Measurements from ENCODE around the gene TWNK. TPM values are rescaled to one million over a fixed set of nuclear protein-coding genes. Genes with fewer than 3 reads are reported as not detected.

The TWNK gene
- total RNA-seq, 1 experiment from 2014 or later: 27.3 TPM

DNA sequence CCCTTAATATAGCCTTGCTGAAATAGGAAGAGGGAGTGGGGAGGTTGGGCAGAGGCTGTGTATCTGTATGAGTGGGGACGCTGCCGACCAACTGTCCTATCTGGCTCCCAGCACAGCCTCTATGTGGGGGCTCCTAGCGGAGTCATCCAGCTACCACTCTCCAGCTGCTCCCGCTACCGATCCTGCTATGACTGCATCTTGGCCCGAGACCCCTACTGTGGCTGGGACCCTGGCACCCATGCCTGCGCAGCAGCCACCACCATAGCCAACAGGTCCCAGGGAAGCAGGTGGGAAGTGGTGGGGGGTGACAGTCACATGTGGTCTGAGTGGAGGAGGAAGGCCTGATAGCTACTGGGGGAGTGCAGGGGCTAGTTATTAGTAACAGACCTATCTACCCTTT lies 6.6 kb upstream of the TWNK start:
- Histone ChIP-seq H3K27me3 (no peaks in the 10 kb centered on the region), H3K27ac (no peak overlapping the region), H3K9me3 (replicated peaks) (no peaks in the 10 kb centered on the region), H3K36me3 (peaks cover 6% of the 10 kb centered on the region), H3K4me1 (peaks cover under 1% of the 10 kb centered on the region; the same call in 1 of the 2 replicates), H3K4me3 (no peak overlapping the region)
- DNase-seq: no peak

- DNase-seq: no peak
- H3K9me3 ChIP-seq (replicated peaks): no peaks in the 10 kb centered on the region
- no peak overlapping the region for H3K4me3 ChIP-seq
- no peak overlapping the region for H3K27ac ChIP-seq
- no peaks in the 10 kb centered on the region for H3K27me3 ChIP-seq
- H3K36me3 ChIP-seq: peaks cover 6% of the 10 kb centered on the region
- peaks cover 2% of the 10 kb centered on the region; the same call in 1 of the 2 replicates for H3K4me1 ChIP-seq
Measured at GRCh38 chr10:100981178-100981772, 6.1 kb upstream of the TWNK start.

- Histone ChIP-seq H3K9me3 (replicated peaks) (no peaks in the 10 kb centered on the region), H3K27me3 (no peaks in the 10 kb centered on the region), H3K4me3 (no peak overlapping the region), H3K27ac (no peak overlapping the region), H3K4me1 (peaks cover 6% of the 10 kb centered on the region), H3K36me3 (peaks cover 6% of the 10 kb centered on the region)
- no peak for DNase-seq
Measured at GRCh38 chr10:100982916-100983830, 4.2 kb upstream of the TWNK start.

- no peak overlapping the region for H3K4me3 ChIP-seq
- peaks cover 12% of the 10 kb centered on the region for H3K4me1 ChIP-seq
- H3K27ac ChIP-seq: no peak overlapping the region
- no peaks in the 10 kb centered on the region for H3K27me3 ChIP-seq
- H3K9me3 ChIP-seq (replicated peaks): no peaks in the 10 kb centered on the region
- H3K36me3 ChIP-seq: peaks cover 11% of the 10 kb centered on the region
- DNase-seq: no peak
Measured at GRCh38 chr10:100983868-100984671, 3.3 kb upstream of the TWNK start.

DNA sequence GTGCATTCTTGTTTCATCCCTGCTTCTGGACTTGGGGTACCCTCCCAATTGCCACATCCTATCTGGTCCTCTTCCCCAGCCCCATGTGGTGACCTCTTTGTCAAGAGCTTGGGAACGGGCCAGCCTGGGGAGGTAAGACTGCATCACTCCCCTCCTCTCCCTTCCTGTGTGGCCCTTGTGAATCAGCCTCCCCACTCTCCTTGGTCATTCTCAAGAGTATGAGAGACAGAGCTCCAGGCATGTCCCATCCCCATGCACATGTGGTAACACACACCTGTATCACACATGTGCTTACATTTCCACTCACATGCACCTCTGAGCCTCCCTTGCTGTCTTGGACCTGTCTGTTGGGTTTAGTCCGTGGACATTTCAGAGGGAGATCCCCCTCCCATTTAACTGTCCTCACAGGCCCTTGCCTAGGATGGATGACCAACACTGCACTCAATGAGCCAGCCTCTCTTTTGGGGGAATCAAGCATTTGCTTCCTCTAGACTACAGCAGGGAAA lies 2.6 kb upstream of the TWNK start:
- no peak overlapping the region for H3K4me3 ChIP-seq
- peaks cover 18% of the 10 kb centered on the region for H3K36me3 ChIP-seq
- no peaks in the 10 kb centered on the region for H3K9me3 ChIP-seq (replicated peaks)
- H3K27ac ChIP-seq: no peak overlapping the region
- no peak for DNase-seq
- peaks cover 12% of the 10 kb centered on the region for H3K4me1 ChIP-seq
- no peaks in the 10 kb centered on the region for H3K27me3 ChIP-seq

- Histone ChIP-seq H3K27me3 (no peaks in the 10 kb centered on the region), H3K36me3 (peaks cover 23% of the 10 kb centered on the region), H3K4me3 (no peak overlapping the region), H3K4me1 (peaks cover 12% of the 10 kb centered on the region), H3K9me3 (replicated peaks) (no peaks in the 10 kb centered on the region), H3K27ac (no peak overlapping the region)
- no peak for DNase-seq
Measured at GRCh38 chr10:100985336-100985735, 2.0 kb upstream of the TWNK start.

- H3K27ac ChIP-seq: peak overlapping the region; percentile 54; the same call in 1 of the 2 replicates
- DNase-seq: no peak
- H3K9me3 ChIP-seq (replicated peaks): no peaks in the 10 kb centered on the region
- peak overlapping the region; percentile 86 for H3K4me3 ChIP-seq
- H3K27me3 ChIP-seq: no peaks in the 10 kb centered on the region
- peaks cover 12% of the 10 kb centered on the region for H3K4me1 ChIP-seq
- H3K36me3 ChIP-seq: peaks cover 32% of the 10 kb centered on the region
Measured at GRCh38 chr10:100986623-100986951, 756 bp upstream of the TWNK start.

DNA sequence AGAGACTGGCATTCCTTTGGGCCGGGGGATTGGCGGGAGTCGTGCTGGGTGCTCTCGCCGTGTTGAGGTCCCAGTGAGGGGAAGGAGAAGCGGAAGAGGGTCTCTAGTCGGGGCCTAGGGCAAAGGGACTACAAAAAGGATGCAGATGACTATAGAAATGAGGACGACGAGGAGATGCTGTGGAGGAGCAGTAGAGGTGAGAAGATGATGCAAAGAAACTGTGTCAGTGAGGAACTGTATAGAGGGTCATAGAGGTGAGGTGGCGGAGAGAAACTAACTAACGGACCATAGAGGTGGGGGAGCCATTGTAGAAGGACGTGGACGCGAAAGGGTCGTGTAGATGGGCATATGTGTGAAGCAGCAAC lies 324 bp downstream of the TWNK start:
- Histone ChIP-seq H3K9me3 (replicated peaks) (no peaks in the 10 kb centered on the region), H3K36me3 (peaks cover 32% of the 10 kb centered on the region), H3K4me1 (peaks cover 12% of the 10 kb centered on the region), H3K27me3 (no peaks in the 10 kb centered on the region), H3K27ac (peak overlapping the region; percentile 54), H3K4me3 (peak overlapping the region; percentile 86)
- no peak for DNase-seq

DNA sequence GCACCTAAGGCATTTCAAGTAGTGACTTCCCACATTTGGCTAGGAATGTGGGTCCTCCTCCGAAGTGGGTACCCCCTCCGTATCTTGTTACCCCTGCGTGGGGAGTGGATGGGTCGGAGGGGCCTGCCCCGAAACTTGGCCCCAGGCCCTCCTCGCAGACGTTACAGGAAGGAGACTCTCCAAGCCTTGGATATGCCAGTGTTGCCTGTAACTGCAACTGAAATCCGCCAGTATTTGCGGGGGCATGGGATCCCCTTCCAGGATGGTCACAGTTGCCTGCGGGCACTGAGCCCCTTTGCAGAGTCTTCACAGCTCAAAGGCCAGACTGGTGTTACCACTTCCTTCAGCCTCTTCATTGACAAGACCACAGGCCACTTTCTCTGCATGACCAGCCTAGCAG lies 823 bp downstream of the TWNK start:
- no peaks in the 10 kb centered on the region for H3K27me3 ChIP-seq
- peaks cover 32% of the 10 kb centered on the region for H3K36me3 ChIP-seq
- peak overlapping the region; percentile 86 for H3K4me3 ChIP-seq
- H3K4me1 ChIP-seq: peaks cover 12% of the 10 kb centered on the region
- DNase-seq: no peak
- no peak overlapping the region for H3K27ac ChIP-seq
- H3K9me3 ChIP-seq (replicated peaks): no peaks in the 10 kb centered on the region

- no peaks in the 10 kb centered on the region for H3K27me3 ChIP-seq
- H3K4me3 ChIP-seq: no peak overlapping the region
- peaks cover 12% of the 10 kb centered on the region for H3K4me1 ChIP-seq
- DNase-seq: no peak
- H3K27ac ChIP-seq: no peak overlapping the region
- H3K9me3 ChIP-seq (replicated peaks): no peaks in the 10 kb centered on the region
- peaks cover 41% of the 10 kb centered on the region for H3K36me3 ChIP-seq
Measured at GRCh38 chr10:100989088-100989487, 1.7 kb downstream of the TWNK start.

DNA sequence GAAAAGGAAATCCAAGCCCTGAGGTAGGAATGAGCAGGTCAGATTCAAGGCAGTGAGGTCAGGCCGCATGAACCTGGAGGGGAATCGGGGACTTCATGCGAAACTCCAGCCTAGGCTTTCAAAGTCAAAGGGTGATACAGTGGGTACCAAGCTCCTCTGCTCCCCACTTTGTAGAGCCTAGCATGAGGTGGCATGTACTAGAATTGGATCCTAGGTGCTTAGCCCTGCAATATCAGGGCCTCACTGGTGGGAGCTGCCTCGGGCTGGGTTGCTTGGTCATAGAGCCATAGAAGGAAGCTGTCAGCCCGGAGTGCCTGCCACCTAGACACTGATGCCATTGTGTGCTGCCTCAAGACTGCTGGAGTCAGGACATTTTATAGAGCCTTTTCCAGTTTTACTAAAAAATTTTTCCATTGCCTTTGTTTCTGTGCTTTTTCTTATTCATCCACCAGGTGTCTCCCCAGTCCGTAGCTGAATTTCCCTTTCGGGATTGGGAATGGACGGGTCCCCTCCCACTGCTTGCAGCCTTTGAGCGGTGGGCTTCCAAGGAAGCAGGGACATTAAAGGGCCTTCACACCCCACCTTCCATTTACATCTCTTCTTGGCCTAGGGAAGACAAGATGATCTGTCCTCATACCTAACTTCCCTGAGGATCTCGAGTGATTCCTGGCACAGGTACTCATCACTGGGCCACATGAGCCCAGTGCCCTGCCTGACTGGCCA lies 6.8 kb downstream of the TWNK start:
- no peaks in the 10 kb centered on the region for H3K27me3 ChIP-seq
- H3K4me3 ChIP-seq: no peak overlapping the region
- H3K27ac ChIP-seq: no peak overlapping the region
- no peaks in the 10 kb centered on the region for H3K9me3 ChIP-seq (replicated peaks)
- peaks cover 40% of the 10 kb centered on the region for H3K36me3 ChIP-seq
- DNase-seq: peak in 1 of 2 experiments; percentile 75
- peaks cover 5% of the 10 kb centered on the region; the same call in 1 of the 2 replicates for H3K4me1 ChIP-seq

DNA sequence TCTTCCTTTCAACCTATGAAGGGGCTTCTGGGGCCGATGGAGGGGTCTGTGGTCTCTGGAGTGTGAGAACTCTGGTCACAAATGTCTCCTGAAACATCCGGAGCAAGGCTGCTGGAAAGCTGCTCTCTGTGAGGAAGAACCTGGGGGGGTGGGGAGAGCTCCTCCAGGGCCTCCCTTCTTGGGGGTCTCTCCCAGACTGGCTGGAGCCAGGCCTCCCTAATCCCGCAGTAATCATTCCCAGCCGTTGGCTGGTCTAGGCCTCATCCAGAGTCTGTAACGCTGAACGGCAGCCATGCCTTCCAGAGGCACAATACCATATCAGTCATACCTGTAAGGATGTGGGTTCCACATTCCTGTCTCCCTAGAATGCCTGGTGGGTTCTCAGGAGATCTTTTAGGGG lies 7.8 kb downstream of the TWNK start:
- Histone ChIP-seq H3K27ac (no peak overlapping the region), H3K27me3 (no peaks in the 10 kb centered on the region), H3K9me3 (replicated peaks) (no peaks in the 10 kb centered on the region), H3K4me1 (peaks cover 5% of the 10 kb centered on the region; the same call in 1 of the 2 replicates), H3K4me3 (no peak overlapping the region), H3K36me3 (peaks cover 29% of the 10 kb centered on the region)
- no peak for DNase-seq

DNA sequence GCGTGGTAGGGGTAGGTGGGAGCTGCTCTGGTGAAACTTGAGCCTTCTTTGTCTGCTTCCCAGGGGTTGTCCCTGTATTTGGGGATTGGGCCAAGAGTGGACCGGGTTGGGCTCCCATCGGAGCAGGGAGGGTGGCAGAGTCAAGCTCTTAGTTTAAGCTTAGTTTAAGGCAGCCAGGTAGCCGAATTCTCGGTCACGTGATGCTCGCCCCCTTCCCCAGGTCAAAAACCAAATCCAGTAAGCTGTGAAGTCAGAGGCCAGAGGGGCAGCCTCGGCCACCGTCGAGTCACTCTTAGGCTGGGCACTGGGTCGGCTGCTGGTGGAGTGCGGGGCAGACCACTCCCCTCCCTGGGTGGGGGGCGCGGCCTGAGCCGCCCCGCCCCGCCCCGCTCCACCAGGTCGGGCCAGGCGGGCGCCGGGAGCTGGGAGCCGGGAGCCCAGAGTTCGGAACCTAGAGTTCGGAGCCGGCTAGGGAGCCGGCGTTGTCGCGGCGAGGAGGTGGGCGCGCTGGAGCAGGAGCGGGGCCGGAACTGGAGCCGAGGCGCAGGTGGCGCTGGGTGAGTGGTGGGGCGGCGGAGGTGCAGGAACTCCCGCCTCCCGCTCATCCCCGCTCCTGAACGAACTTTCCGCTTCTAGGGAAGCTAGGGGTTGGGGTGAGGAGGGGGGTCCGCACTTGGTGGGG lies 9.5 kb downstream of the TWNK start:
- no peaks in the 10 kb centered on the region for H3K27me3 ChIP-seq
- H3K36me3 ChIP-seq: peaks cover 17% of the 10 kb centered on the region
- H3K9me3 ChIP-seq (replicated peaks): no peaks in the 10 kb centered on the region
- peak overlapping the region; percentile 99 for H3K27ac ChIP-seq
- DNase-seq: peak; percentile 56 to 69
- H3K4me3 ChIP-seq: peak overlapping the region; percentile 83
- peaks cover 14% of the 10 kb centered on the region for H3K4me1 ChIP-seq

All from SJCRH30 (cell line).